ENCODE measurements around the gene CDR2. TPM values are rescaled to one million over a fixed set of nuclear protein-coding genes. Genes with fewer than 3 reads are reported as not detected.
"Not testable (repeated sequence)": the region's sequence is repeated elsewhere in the genome, so short reads cannot be mapped to it uniquely, and the experiment has no call there.

The CDR2 gene
- polyA plus RNA-seq, 3 donors, result 4.8 to 18.9 (median 14.6) TPM

GRCh38 chr16:22356930-22357634 is 17.3 kb downstream of the CDR2 start:
- no peak overlapping the region for H3K27ac ChIP-seq (ENCODE audit: low read depth, low read length)
- 93 to 96% (median 94%) methylated on average over 7 of the region's 7 CpGs for WGBS, 3 donors

GRCh38 chr16:22355487-22355908 is 18.9 kb downstream of the CDR2 start:
- H3K27ac ChIP-seq (ENCODE audit: low read depth, low read length), result no peak overlapping the region

GRCh38 chr16:22353933-22354541 is 20.4 kb downstream of the CDR2 start:
- no peak overlapping the region for H3K27ac ChIP-seq (ENCODE audit: low read depth, low read length)
- WGBS, 3 donors, result 49 to 62% (median 61%) methylated on average over 5 of the region's 5 CpGs

DNA sequence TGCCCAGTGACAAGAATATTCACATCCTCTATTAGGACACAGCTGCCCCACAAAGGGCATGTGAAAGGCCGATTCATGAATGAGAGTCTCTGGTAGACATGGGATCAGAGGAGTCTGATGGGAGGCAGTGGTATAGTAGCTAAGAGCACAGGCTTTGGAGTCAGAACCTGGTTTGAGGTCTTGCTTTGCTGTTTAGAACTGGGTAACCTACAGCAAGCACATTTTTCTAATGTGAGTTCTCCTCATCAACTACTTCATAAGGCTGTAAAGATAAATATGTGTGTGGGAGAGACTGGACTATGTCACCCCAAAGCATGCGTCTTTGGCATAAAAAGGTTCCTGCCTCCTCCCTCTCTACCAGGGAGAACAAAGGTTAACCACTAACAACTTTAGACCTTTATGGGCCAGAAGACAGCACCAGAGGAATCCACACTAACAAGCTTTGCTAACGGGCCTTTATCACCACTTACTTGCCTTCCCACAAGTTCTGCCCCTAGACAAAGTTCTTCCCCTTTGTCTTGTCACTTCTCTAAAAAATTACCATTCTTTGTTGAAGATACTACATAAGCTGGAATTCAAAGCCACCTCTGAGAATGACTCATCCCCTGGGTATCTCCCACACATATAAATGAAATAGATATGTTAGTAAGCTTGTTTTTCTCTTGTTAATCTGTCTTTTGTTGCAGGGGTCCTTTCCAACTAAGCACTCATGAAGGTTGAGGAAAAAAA is 21.1 kb downstream of the CDR2 start:
- 19 to 54% (median 26%) methylated on average over 3 of the region's 3 CpGs for WGBS, 3 donors
- H3K27ac ChIP-seq (ENCODE audit: low read depth, low read length), result no peak overlapping the region

GRCh38 chr16:22352723-22353122 is 21.7 kb downstream of the CDR2 start:
- 96 to 97% (median 96%) methylated on average over 5 of the region's 5 CpGs for WGBS, 3 donors
- H3K27ac ChIP-seq (ENCODE audit: low read depth, low read length), result no peak overlapping the region

GRCh38 chr16:22352140-22352539 is 22.3 kb downstream of the CDR2 start:
- WGBS, 3 donors, result 95 to 97% (median 97%) methylated on average over 6 of the region's 6 CpGs
- no peak overlapping the region for H3K27ac ChIP-seq (ENCODE audit: low read depth, low read length)

GRCh38 chr16:22351017-22351416 is 23.4 kb downstream of the CDR2 start:
- WGBS, 3 donors, result 95 to 96% (median 96%) methylated on average over 5 to 6 of the region's 6 CpGs

GRCh38 chr16:22348291-22348690 is 26.1 kb downstream of the CDR2 start:
- WGBS, 3 donors, result 76 to 95% (median 92%) methylated on average over 2 of the region's 2 CpGs

More at GRCh38 chr16:22351017-22351416, 23.4 kb downstream of the CDR2 start:
- not testable (repeated sequence) for H3K27ac ChIP-seq (ENCODE audit: low read depth, low read length)

GRCh38 chr16:22347100-22347820 is 27.2 kb downstream of the CDR2 start:
- H3K27ac ChIP-seq (ENCODE audit: low read depth, low read length), result no peak overlapping the region
- whole genome bisulfite sequencing, 3 donors, result 91 to 95% (median 93%) methylated on average over 20 of the region's 20 CpGs

More at GRCh38 chr16:22348291-22348690, 26.1 kb downstream of the CDR2 start:
- H3K27ac ChIP-seq (ENCODE audit: low read depth, low read length), result no peak overlapping the region

- H3K27ac ChIP-seq (ENCODE audit: low read depth, low read length), result no peak overlapping the region
- 61 to 67% (median 66%) methylated on average over 9 of the region's 9 CpGs for WGBS, 3 donors
These were observed 27.9 kb downstream of the CDR2 start for GRCh38 chr16:22346483-22346882.

DNA sequence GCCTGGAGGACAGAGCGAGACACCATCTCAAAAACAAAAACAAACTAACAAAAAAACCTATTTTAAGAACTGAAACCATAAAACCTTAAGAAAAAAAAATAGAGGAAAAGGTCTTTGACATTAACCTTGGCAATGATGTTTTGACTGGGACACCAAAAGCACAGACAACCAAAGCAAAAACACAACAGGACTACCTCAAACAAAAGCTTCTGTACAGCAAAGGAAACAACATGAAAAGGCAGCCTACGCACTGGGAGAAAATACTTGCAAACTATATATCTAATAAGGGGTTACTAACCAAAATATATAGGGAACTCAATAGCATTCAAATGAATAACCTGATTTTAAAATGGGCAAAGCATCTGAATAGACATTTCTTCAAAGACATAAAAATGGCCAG is 32.3 kb downstream of the CDR2 start:
- 94 to 100% (median 97%) methylated on average over 2 of the region's 2 CpGs for WGBS, 3 donors

GRCh38 chr16:22340945-22341344 is 33.5 kb downstream of the CDR2 start:
- no peak overlapping the region for H3K27ac ChIP-seq (ENCODE audit: low read depth, low read length)

More for the DNA sequence above, 32.3 kb downstream of the CDR2 start:
- no peak overlapping the region for H3K27ac ChIP-seq (ENCODE audit: low read depth, low read length)

- 92 to 97% (median 97%) methylated on average over 4 of the region's 4 CpGs for WGBS, 3 donors
- no peak overlapping the region for H3K27ac ChIP-seq (ENCODE audit: low read depth, low read length)
These were observed 36.4 kb downstream of the CDR2 start for GRCh38 chr16:22337849-22338635.

DNA sequence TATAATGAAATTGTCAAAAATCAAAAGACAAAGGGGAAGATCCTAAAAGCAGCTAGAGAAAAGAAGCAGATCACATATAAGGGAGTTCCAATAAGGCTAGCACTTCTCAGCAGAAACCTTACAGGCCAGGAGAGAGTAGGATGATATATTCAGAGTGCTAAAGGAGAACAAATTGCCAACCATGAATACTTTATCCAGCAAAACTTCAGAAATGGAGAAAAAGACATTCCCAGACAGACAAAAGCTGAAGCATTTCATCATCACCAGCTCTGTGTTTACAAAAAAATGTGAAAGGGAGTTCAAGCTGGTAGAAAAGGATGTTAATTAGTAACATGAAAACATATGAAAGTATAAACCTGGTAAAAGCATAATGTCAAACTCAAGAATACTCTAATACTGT is 37.4 kb downstream of the CDR2 start:
- H3K27ac ChIP-seq (ENCODE audit: low read depth, low read length), result no peak overlapping the region

DNA sequence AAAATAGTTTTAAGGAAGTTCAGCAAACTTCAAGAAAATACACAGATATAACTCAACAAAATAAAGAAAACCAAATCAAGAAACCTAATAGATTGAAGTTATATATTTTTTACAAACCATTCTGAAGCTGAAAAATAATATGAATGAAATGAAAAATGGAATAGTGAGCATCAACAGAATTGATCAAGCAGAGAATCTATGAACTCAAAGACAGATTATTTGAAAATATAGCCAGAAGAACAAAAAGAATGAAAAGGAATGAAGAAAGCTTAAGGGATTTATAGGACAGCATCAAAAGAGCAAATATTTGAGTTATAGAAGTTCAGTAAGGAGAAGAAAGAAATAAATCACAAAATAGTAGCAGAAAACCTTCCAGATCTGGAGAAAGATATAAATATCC is 37.8 kb downstream of the CDR2 start:
- H3K27ac ChIP-seq (ENCODE audit: low read depth, low read length), result no peak overlapping the region

- 97 to 98% (median 98%) methylated on average over 3 of the region's 3 CpGs for WGBS, 3 donors
- no peak overlapping the region for H3K27ac ChIP-seq (ENCODE audit: low read depth, low read length)
These were observed 38.7 kb downstream of the CDR2 start for GRCh38 chr16:22335668-22336246.

- WGBS, 3 donors, result 69 to 85% (median 71%) methylated on average over 6 of the region's 6 CpGs
- H3K27ac ChIP-seq (ENCODE audit: low read depth, low read length), result no peak overlapping the region
These were observed 40.9 kb downstream of the CDR2 start for GRCh38 chr16:22333457-22333994.

- WGBS, 3 donors, result 56 to 72% (median 61%) methylated on average over 4 of the region's 4 CpGs
- H3K27ac ChIP-seq (ENCODE audit: low read depth, low read length), result no peak overlapping the region
These were observed 44.1 kb downstream of the CDR2 start for GRCh38 chr16:22330326-22330725.

Measured in adipose tissue (tissue), 3 donors.